Right ventricle myocardium inferior (tissue), 1 donor: ENCODE measurements around the gene SS18. TPM values are rescaled to one million over a fixed set of nuclear protein-coding genes. Genes with fewer than 3 reads are reported as not detected.

Source experiments
- ATAC-seq: fragments of 200-7000 bp; cut with Tn5 transposase; one replicate; pipeline ENCODE4 v1.9.1; 2020; ENCODE audit warnings: mild to moderate bottlenecking, moderate library complexity
- DNase-seq: peaks from one replicate; pipeline ENCODE4 v3.0.0; 2021; ENCODE audit errors: missing footprints
- intact Hi-C: fragments of 100-400 bp; cut with DNase I; formaldehyde crosslinking; loops from one replicate; pipeline ENCODE4 v1.11.0; 2022
- total RNA-seq: library from RNA; stranded (reverse); fragmentation: NEBNext Ultra II Directional; extraction: Animal tissue kit (Norgen Biotek cat#: 25700); gene quantifications from one replicate; pipeline ENCODE4 v1.2.1, GENCODE V29; 2021
- donor health status: DM: no; HTN: yes; CAD: no; lungs with severe emphysema.

The SS18 gene
- total RNA-seq, 1 donor from 2014 or later = 27.2 TPM

GRCh38 chr18:26017929-26018328 is 72.5 kb downstream of the SS18 start:
- intact Hi-C loops = no loop called here
- ATAC-seq (no peak), DNase-seq (no peak)

- ATAC-seq (no peak), DNase-seq (no peak)
- intact Hi-C loops = no loop called here
Measured at GRCh38 chr18:26014462-26014861, 76.0 kb downstream of the SS18 start.

GRCh38 chr18:26008619-26009018 is 81.8 kb downstream of the SS18 start:
- intact Hi-C loops = no loop called here
- no peak for DNase-seq
- ATAC-seq = no peak

GRCh38 chr18:26008096-26008495 is 82.3 kb downstream of the SS18 start:
- DNase-seq = no peak
- ATAC-seq = no peak
- intact Hi-C loops = no loop called here

GRCh38 chr18:26005950-26006349 is 84.5 kb downstream of the SS18 start:
- no peak for DNase-seq
- intact Hi-C loops = no loop called here
- no peak for ATAC-seq

- intact Hi-C loops = no loop called here
- ATAC-seq (no peak), DNase-seq (no peak)
Measured at GRCh38 chr18:26004832-26005231, 85.6 kb downstream of the SS18 start.

GRCh38 chr18:26003817-26004216 is 86.6 kb downstream of the SS18 start:
- DNase-seq = no peak
- no peak for ATAC-seq
- intact Hi-C loops = no loop called here

- intact Hi-C loops = no loop called here
- DNase-seq = no peak
- ATAC-seq = no peak
Measured at GRCh38 chr18:26003356-26003755, 87.1 kb downstream of the SS18 start.

- DNase-seq = no peak
- intact Hi-C loops = no loop called here
- ATAC-seq = no peak
Measured at GRCh38 chr18:26002375-26002910, 88.0 kb downstream of the SS18 start.

- ATAC-seq = no peak
- intact Hi-C loops = no loop called here
- no peak for DNase-seq
Measured at GRCh38 chr18:25998461-25998860, 92.0 kb downstream of the SS18 start.

- no peak for ATAC-seq
- intact Hi-C loops = no loop called here
- DNase-seq = no peak
Measured at GRCh38 chr18:25992566-25992965, 97.8 kb downstream of the SS18 start.

- DNase-seq (no peak), ATAC-seq (no peak)
Measured at GRCh38 chr18:25990473-25990872, 99.9 kb downstream of the SS18 start.

GRCh38 chr18:25985707-25986394 is 104.6 kb downstream of the SS18 start:
- no peak for DNase-seq
- intact Hi-C loops = no loop called here
- no peak for ATAC-seq

More at GRCh38 chr18:25990473-25990872, 99.9 kb downstream of the SS18 start:
- intact Hi-C loops = no loop called here

GRCh38 chr18:25983730-25984129 is 106.7 kb downstream of the SS18 start:
- no peak for ATAC-seq
- intact Hi-C loops = no loop called here
- no peak for DNase-seq

- intact Hi-C loops = no loop called here
- DNase-seq (no peak), ATAC-seq (no peak)
Measured at GRCh38 chr18:25982961-25983360, 107.5 kb downstream of the SS18 start.

GRCh38 chr18:25982153-25982552 is 108.3 kb downstream of the SS18 start:
- intact Hi-C loops = no loop called here
- no peak for ATAC-seq
- DNase-seq = no peak

- ATAC-seq (no peak), DNase-seq (no peak)
- intact Hi-C loops = no loop called here
Measured at GRCh38 chr18:25979369-25980040, 110.9 kb downstream of the SS18 start.

GRCh38 chr18:25976554-25976953 is 113.9 kb downstream of the SS18 start:
- ATAC-seq = no peak
- intact Hi-C loops = no loop called here
- no peak for DNase-seq

- no peak for ATAC-seq
- intact Hi-C loops = no loop called here
- DNase-seq = no peak
Measured at GRCh38 chr18:25974630-25975077, 115.8 kb downstream of the SS18 start.
